OCI-LY1 (cell line): Measurements from ENCODE around the gene TMEM156.

Experiments
- H2AFZ ChIP-seq: fragments of 200-600 bp; sonication (generic), shearing (Covaris generic); 2 replicates; pipeline ENCODE4 v1.6.0; 2014; ENCODE audit warnings: antibody characterized with exemption, mild to moderate bottlenecking, low read length
- H3F3A ChIP-seq: fragments of 200-600 bp; sonication (generic), shearing (Covaris generic); 2 replicates; pipeline ENCODE4 v1.6.0; 2014; ENCODE audit warnings: mild to moderate bottlenecking, antibody characterized with exemption, low read length, moderate library complexity; ENCODE audit not compliant: insufficient read depth
- H3K27ac ChIP-seq: fragments of 200-600 bp; sonication (generic); 2 replicates; pipeline ENCODE4 v1.5.1; 2014; ENCODE audit warnings: low read length, mixed run types, mild to moderate bottlenecking, low read depth; ENCODE audit not compliant: poor library complexity, severe bottlenecking
- H3K27me3 ChIP-seq: fragments of 200-600 bp; sonication (generic); 2 replicates; pipeline ENCODE4 v1.6.0; 2014; ENCODE audit warnings: antibody characterized with exemption, mild to moderate bottlenecking, low read length, moderate library complexity; ENCODE audit not compliant: insufficient read depth
- H3K36me3 ChIP-seq: fragments of 200-600 bp; sonication (generic); 2 replicates; pipeline ENCODE4 v1.6.1; 2014; ENCODE audit warnings: mild to moderate bottlenecking, antibody characterized with exemption, low read length, moderate library complexity, mixed read lengths; ENCODE audit not compliant: insufficient read depth
- H3K4me1 ChIP-seq: fragments of 200-600 bp; sonication (generic); 2 replicates; pipeline ENCODE4 v1.5.1; 2014; ENCODE audit warnings: mild to moderate bottlenecking, low read length, moderate library complexity; ENCODE audit not compliant: insufficient read depth, severe bottlenecking
- H3K4me2 ChIP-seq: fragments of 200-600 bp; sonication (generic), shearing (Covaris generic); 2 replicates; pipeline ENCODE4 v1.6.1; 2014; ENCODE audit warnings: low read length
- H3K4me3 ChIP-seq: fragments of 200-600 bp; sonication (generic); 2 replicates; pipeline ENCODE4 v1.5.1; 2014; ENCODE audit warnings: low read length, low read depth, mild to moderate bottlenecking, mixed read lengths; ENCODE audit not compliant: poor library complexity, severe bottlenecking
- H3K79me2 ChIP-seq: fragments of 200-600 bp; shearing (Covaris generic); 2 replicates; pipeline ENCODE4 v1.6.1; 2016; ENCODE audit warnings: mixed run types, low read length, mixed read lengths; ENCODE audit not compliant: insufficient read depth
- H3K9ac ChIP-seq: fragments of 200-600 bp; sonication (generic), shearing (Covaris generic); 2 replicates; pipeline ENCODE4 v1.6.1; 2014; ENCODE audit warnings: mild to moderate bottlenecking, low read length, mixed read lengths
- H3K9me2 ChIP-seq: fragments of 200-600 bp; sonication (generic), shearing (Covaris generic); 2 replicates; pipeline ENCODE4 v1.6.1; 2014; ENCODE audit warnings: low read depth, mild to moderate bottlenecking, low read length, mixed read lengths
- H3K9me3 ChIP-seq: fragments of 200-600 bp; shearing (Covaris generic); 2 replicates; pipeline ENCODE4 v1.6.1; 2014; ENCODE audit warnings: low read length, mixed read lengths
- H4K20me1 ChIP-seq: fragments of 200-600 bp; sonication (generic), shearing (Covaris generic); 2 replicates; pipeline ENCODE4 v1.6.0; 2016; ENCODE audit warnings: mild to moderate bottlenecking, low read length; ENCODE audit not compliant: insufficient read depth
- EZH2 ChIP-seq: fragments of 200-600 bp; sonication (generic), shearing (Covaris generic); IDR thresholded peaks from 2 replicates; pipeline ENCODE4 v1.8.0; 2017; ENCODE audit warnings: borderline replicate concordance, mixed run types, mild to moderate bottlenecking, antibody characterized with exemption, low read length, moderate library complexity, mixed read lengths
- TF ChIP-seq, protein P1 (sequence below): fragments of 200-600 bp; sonication (generic), shearing (Covaris generic); IDR thresholded peaks from 2 replicates; pipeline ENCODE4 v1.5.1; 2017; ENCODE audit warnings: mild to moderate bottlenecking, antibody characterized with exemption, low read length, moderate library complexity, mixed read lengths

TMEM156 gene

DNA sequence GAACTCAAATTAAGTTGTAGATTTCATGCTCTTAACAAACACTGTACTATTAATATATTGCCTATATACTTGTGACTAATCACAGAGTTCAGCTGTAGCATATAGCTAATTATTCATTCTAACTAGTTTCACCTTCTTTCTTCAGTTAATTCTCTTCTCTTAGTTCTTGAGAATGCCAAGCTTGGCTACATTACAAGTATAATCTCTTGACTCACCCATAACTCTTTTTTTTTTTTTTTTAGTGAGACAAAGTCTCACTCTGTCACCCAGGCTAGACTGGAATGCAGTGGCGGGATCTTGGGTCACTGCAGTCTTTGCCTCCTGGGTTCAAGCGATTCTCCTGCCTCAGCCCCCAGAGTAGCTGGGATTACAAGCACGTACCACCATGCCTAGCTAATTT lies 35.2 kb upstream of the TMEM156 start:
- Histone ChIP-seq H3K79me2 (peaks cover 70% of the 10 kb centered on the region), H3K4me1 (peaks cover 4% of the 10 kb centered on the region), H3F3A (no peaks in the 10 kb centered on the region), H3K9ac (no peak overlapping the region), H3K27me3 (no peaks in the 10 kb centered on the region), H2AFZ (no peak overlapping the region), H3K9me3 (no peaks in the 10 kb centered on the region), H3K4me2 (no peak overlapping the region), H3K4me3 (no peak overlapping the region), H3K9me2 (no peaks in the 10 kb centered on the region), H3K27ac (no peak overlapping the region), H4K20me1 (no peaks in the 10 kb centered on the region), H3K36me3 (peaks cover 3% of the 10 kb centered on the region; the same call in 1 of the 2 replicates)
- TF ChIP-seq EZH2, result no peak
- TF ChIP-seq, protein P1, sequence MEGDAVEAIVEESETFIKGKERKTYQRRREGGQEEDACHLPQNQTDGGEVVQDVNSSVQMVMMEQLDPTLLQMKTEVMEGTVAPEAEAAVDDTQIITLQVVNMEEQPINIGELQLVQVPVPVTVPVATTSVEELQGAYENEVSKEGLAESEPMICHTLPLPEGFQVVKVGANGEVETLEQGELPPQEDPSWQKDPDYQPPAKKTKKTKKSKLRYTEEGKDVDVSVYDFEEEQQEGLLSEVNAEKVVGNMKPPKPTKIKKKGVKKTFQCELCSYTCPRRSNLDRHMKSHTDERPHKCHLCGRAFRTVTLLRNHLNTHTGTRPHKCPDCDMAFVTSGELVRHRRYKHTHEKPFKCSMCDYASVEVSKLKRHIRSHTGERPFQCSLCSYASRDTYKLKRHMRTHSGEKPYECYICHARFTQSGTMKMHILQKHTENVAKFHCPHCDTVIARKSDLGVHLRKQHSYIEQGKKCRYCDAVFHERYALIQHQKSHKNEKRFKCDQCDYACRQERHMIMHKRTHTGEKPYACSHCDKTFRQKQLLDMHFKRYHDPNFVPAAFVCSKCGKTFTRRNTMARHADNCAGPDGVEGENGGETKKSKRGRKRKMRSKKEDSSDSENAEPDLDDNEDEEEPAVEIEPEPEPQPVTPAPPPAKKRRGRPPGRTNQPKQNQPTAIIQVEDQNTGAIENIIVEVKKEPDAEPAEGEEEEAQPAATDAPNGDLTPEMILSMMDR, result no peak

DNA sequence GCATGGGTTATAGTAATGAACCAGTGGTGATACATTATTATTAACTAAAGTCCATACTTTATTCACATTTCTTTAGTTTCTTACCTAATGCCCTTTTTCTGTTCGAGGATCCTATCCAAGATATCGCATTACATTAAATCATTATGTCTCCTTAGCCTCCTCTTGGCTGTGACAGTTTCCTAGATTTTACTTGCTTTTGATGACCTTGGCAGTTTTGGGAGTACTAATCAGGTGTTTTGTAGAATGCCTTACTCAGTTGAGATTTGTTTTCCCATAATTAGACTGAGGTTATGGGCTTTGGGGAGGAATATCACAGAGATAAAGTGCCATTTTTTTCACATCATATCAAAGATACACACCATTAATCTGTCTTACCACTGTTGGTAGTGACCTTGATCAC lies 34.8 kb upstream of the TMEM156 start:
- Histone ChIP-seq H3K27me3 (no peaks in the 10 kb centered on the region), H3K9me2 (no peaks in the 10 kb centered on the region), H3K79me2 (peaks cover 70% of the 10 kb centered on the region), H3K9me3 (no peaks in the 10 kb centered on the region), H3K27ac (no peak overlapping the region), H3K4me3 (no peak overlapping the region), H2AFZ (no peak overlapping the region), H3K4me2 (no peak overlapping the region), H3F3A (no peaks in the 10 kb centered on the region), H3K36me3 (peaks cover 3% of the 10 kb centered on the region; the same call in 1 of the 2 replicates), H3K9ac (no peak overlapping the region), H4K20me1 (no peaks in the 10 kb centered on the region), H3K4me1 (peaks cover 8% of the 10 kb centered on the region)
- no peak for TF ChIP-seq EZH2
- TF ChIP-seq, protein P1, result no peak

DNA sequence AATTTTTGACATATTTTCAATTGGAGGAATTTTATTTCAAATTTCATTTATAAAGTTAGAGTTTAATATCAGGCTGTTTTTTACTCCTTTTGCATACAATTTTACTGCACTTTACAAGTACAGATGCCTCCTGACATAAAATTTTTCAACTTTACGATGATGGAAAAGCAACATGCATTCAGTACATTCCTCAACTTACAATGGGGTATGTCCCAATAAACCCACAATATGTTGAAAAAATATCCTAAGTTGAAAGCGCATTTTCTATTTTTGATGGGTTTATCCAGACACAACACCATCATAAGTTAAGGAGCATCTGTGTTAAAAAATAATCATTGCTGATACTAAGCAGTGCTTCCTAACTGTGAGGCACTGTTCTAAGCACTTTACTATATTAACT lies 34.2 kb upstream of the TMEM156 start:
- Histone ChIP-seq H3K79me2 (peaks cover 70% of the 10 kb centered on the region), H2AFZ (no peak overlapping the region), H3K27me3 (no peaks in the 10 kb centered on the region), H3K4me1 (peaks cover 15% of the 10 kb centered on the region), H3K9me3 (no peaks in the 10 kb centered on the region), H3F3A (no peaks in the 10 kb centered on the region), H3K36me3 (peaks cover 3% of the 10 kb centered on the region; the same call in 1 of the 2 replicates), H3K9ac (no peak overlapping the region), H3K27ac (no peak overlapping the region), H3K9me2 (no peaks in the 10 kb centered on the region), H3K4me3 (no peak overlapping the region), H4K20me1 (no peaks in the 10 kb centered on the region), H3K4me2 (no peak overlapping the region)
- TF ChIP-seq, protein P1, result no peak
- TF ChIP-seq EZH2, result no peak
